ENCODE data around the gene AACS. TPM values are rescaled to one million over a fixed set of nuclear protein-coding genes. Genes with fewer than 3 reads are reported as not detected.

AACS gene
- total RNA-seq, 2 experiments from 2014 or later: 25.4 to 25.5 TPM

DNA sequence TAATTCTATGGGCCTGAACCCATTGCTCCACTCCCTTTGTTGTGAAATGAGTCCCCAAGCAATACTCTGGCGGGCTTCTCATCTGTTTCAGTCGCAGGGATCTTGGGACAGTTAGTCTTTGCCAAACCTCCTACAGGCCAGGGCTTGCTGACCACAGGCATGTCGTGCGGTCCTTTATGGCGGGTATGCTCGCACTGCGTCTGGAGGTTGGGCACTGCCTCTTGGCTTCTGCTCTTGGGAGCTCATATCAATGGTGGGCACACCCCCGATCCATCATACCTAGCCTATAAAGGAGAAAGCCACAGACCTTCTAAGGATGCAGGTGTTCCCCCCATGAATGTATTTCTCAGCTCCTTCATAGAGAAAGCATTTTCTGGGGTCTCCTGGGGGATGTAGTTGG is 99.3 kb downstream of the AACS start:
- DNase-seq (no peak), ATAC-seq (ENCODE audit: low read depth) (no peak)
- POLR2A ChIA-PET: no interaction called here
- H3K4me3 Mint-ChIP-seq: no peak overlapping the region
- no peak overlapping the region for H3K27ac Mint-ChIP-seq
- H3K9me3 Mint-ChIP-seq: no peaks in the 10 kb centered on the region
- no peaks in the 10 kb centered on the region for H3K4me1 Mint-ChIP-seq
- H3K27me3 Mint-ChIP-seq: peaks cover 3% of the 10 kb centered on the region
- H3K36me3 Mint-ChIP-seq: no peaks in the 10 kb centered on the region

DNA sequence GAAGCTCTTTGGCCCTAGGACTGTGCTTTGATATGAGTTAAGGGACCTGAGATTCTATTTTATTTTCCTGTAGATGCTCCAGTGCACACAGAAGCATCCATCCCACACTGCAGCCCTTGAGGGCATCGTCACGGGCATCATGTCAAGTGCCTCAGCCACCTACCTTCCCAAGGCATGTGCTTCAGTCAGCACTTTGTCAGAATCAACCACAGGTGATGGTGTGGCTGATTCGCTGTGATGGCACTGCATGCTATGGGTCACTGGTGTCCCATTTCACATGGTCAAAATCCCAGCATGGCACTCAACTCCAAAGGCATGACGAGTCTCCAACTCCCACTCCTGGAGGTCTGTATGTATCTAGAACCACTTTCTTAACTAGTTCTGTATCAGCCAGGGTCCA is 100.8 kb downstream of the AACS start:
- H3K9me3 Mint-ChIP-seq: no peaks in the 10 kb centered on the region
- H3K4me3 Mint-ChIP-seq: no peak overlapping the region
- H3K36me3 Mint-ChIP-seq: no peaks in the 10 kb centered on the region
- DNase-seq (no peak), ATAC-seq (ENCODE audit: low read depth) (no peak)
- POLR2A ChIA-PET: no interaction called here
- H3K27ac Mint-ChIP-seq: no peak overlapping the region
- H3K27me3 Mint-ChIP-seq: peaks cover 3% of the 10 kb centered on the region
- no peaks in the 10 kb centered on the region for H3K4me1 Mint-ChIP-seq

DNA sequence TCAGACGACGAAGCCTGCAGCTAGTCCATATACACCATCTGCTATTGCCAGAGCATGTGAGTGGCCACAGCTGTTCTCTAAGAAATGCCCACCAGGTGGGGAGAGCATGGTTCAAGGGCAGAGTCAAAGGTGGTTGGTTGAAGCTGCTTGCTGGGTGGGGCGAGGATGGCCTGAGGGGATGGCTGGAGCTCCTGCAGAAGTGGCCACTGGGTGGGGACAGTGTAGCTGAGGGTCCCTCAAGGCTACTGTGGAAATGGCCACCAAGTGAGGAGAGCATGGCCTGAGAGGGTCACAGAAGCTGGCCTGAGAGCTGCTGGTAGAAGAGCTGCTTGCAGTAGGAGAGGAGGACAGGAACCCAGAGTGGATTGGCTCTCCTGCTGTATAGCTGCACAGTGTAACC is 102.4 kb downstream of the AACS start:
- POLR2A ChIA-PET: no interaction called here
- no peak for DNase-seq
- no peak for ATAC-seq (ENCODE audit: low read depth)
- H3K27me3 Mint-ChIP-seq: no peaks in the 10 kb centered on the region
- H3K9me3 Mint-ChIP-seq: no peaks in the 10 kb centered on the region
- no peaks in the 10 kb centered on the region for H3K4me1 Mint-ChIP-seq
- H3K36me3 Mint-ChIP-seq: no peaks in the 10 kb centered on the region
- no peak overlapping the region for H3K4me3 Mint-ChIP-seq
- H3K27ac Mint-ChIP-seq: no peak overlapping the region

- H3K9me3 Mint-ChIP-seq: no peaks in the 10 kb centered on the region
- no peaks in the 10 kb centered on the region for H3K4me1 Mint-ChIP-seq
- no peaks in the 10 kb centered on the region for H3K36me3 Mint-ChIP-seq
- no peaks in the 10 kb centered on the region for H3K27me3 Mint-ChIP-seq
- DNase-seq: no peak
- H3K27ac Mint-ChIP-seq: no peak overlapping the region
- no peak for ATAC-seq (ENCODE audit: low read depth)
- H3K4me3 Mint-ChIP-seq: no peak overlapping the region
- POLR2A ChIA-PET: no interaction called here
Observed at GRCh38 chr12:125169451-125169850, 104.2 kb downstream of the AACS start.

- POLR2A ChIA-PET: no interaction called here
- DNase-seq (no peak), ATAC-seq (ENCODE audit: low read depth) (no peak)
- H3K36me3 Mint-ChIP-seq: no peaks in the 10 kb centered on the region
- no peak overlapping the region for H3K27ac Mint-ChIP-seq
- no peak overlapping the region for H3K4me3 Mint-ChIP-seq
- H3K27me3 Mint-ChIP-seq: no peaks in the 10 kb centered on the region
- no peaks in the 10 kb centered on the region for H3K4me1 Mint-ChIP-seq
- no peaks in the 10 kb centered on the region for H3K9me3 Mint-ChIP-seq
Observed at GRCh38 chr12:125169870-125170269, 104.6 kb downstream of the AACS start.

- H3K4me1 Mint-ChIP-seq: peaks cover 3% of the 10 kb centered on the region
Observed at GRCh38 chr12:125171267-125171666, 106.0 kb downstream of the AACS start.

GRCh38 chr12:125172231-125172850 is 107.1 kb downstream of the AACS start:
- Mint-ChIP-seq H3K36me3 (no peaks in the 10 kb centered on the region), H3K9me3 (no peaks in the 10 kb centered on the region), H3K4me1 (peaks cover 3% of the 10 kb centered on the region), H3K27ac (no peak overlapping the region), H3K27me3 (peaks cover 6% of the 10 kb centered on the region), H3K4me3 (no peak overlapping the region)
- ATAC-seq (ENCODE audit: low read depth) (no peak), DNase-seq (no peak)
- POLR2A ChIA-PET: no interaction called here

More at GRCh38 chr12:125171267-125171666, 106.0 kb downstream of the AACS start:
- Mint-ChIP-seq H3K4me3 (no peak overlapping the region), H3K36me3 (no peaks in the 10 kb centered on the region), H3K27me3 (peaks cover 3% of the 10 kb centered on the region), H3K9me3 (no peaks in the 10 kb centered on the region), H3K27ac (no peak overlapping the region)
- DNase-seq (no peak), ATAC-seq (ENCODE audit: low read depth) (no peak)
- POLR2A ChIA-PET: no interaction called here

- Mint-ChIP-seq H3K27me3 (peaks cover 10% of the 10 kb centered on the region), H3K4me3 (no peak overlapping the region), H3K4me1 (peaks cover 3% of the 10 kb centered on the region), H3K27ac (no peak overlapping the region), H3K9me3 (no peaks in the 10 kb centered on the region), H3K36me3 (no peaks in the 10 kb centered on the region)
- ATAC-seq (ENCODE audit: low read depth): no peak
- POLR2A ChIA-PET: no interaction called here
- no peak for DNase-seq
Observed at GRCh38 chr12:125175576-125175975, 110.3 kb downstream of the AACS start.

GRCh38 chr12:125178222-125178621 is 113.0 kb downstream of the AACS start:
- ATAC-seq (ENCODE audit: low read depth): no peak
- peaks cover 21% of the 10 kb centered on the region for H3K27me3 Mint-ChIP-seq

DNA sequence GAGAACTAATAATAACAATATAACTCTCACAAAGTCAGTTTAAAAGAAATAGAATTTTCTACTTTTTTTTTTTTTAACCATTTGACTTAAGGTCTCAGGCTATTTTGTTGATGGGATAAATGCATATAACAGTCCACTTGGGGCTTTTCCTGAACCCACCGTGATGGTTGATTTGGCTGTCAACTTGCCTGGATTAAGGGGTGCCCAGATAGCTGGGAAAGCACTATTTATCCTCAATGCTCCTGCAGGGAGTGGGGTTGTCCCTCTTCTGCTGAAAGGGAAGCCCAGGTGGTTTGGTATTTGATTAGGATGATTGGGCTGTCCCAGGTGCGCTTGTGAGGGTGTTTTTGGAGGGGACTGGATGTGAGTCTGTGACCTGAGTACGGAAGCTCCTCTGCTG is 114.9 kb downstream of the AACS start:
- Mint-ChIP-seq H3K27me3 (peaks cover 39% of the 10 kb centered on the region), H3K27ac (no peak overlapping the region), H3K36me3 (no peaks in the 10 kb centered on the region), H3K9me3 (no peaks in the 10 kb centered on the region), H3K4me1 (peaks cover 3% of the 10 kb centered on the region), H3K4me3 (no peak overlapping the region)
- ATAC-seq (ENCODE audit: low read depth): no peak
- no peak for DNase-seq
- POLR2A ChIA-PET: no interaction called here

More at GRCh38 chr12:125178222-125178621, 113.0 kb downstream of the AACS start:
- peaks cover 3% of the 10 kb centered on the region for H3K4me1 Mint-ChIP-seq
- no peak overlapping the region for H3K4me3 Mint-ChIP-seq
- POLR2A ChIA-PET: no interaction called here
- no peaks in the 10 kb centered on the region for H3K9me3 Mint-ChIP-seq
- no peaks in the 10 kb centered on the region for H3K36me3 Mint-ChIP-seq
- H3K27ac Mint-ChIP-seq: no peak overlapping the region
- no peak for DNase-seq

GRCh38 chr12:125181107-125181506 is 115.9 kb downstream of the AACS start:
- H3K27ac Mint-ChIP-seq: no peak overlapping the region
- ATAC-seq (ENCODE audit: low read depth) (no peak), DNase-seq (no peak)
- peaks cover 42% of the 10 kb centered on the region for H3K27me3 Mint-ChIP-seq
- POLR2A ChIA-PET: no interaction called here
- H3K9me3 Mint-ChIP-seq: no peaks in the 10 kb centered on the region
- H3K4me1 Mint-ChIP-seq: peaks cover under 1% of the 10 kb centered on the region
- no peak overlapping the region for H3K4me3 Mint-ChIP-seq
- H3K36me3 Mint-ChIP-seq: no peaks in the 10 kb centered on the region

- Mint-ChIP-seq H3K36me3 (no peaks in the 10 kb centered on the region), H3K27me3 (peaks cover 48% of the 10 kb centered on the region), H3K27ac (no peak overlapping the region), H3K9me3 (no peaks in the 10 kb centered on the region), H3K4me1 (peaks cover 2% of the 10 kb centered on the region), H3K4me3 (no peak overlapping the region)
- POLR2A ChIA-PET: no interaction called here
- DNase-seq: peak; percentile 86
- peak; percentile 71 for ATAC-seq (ENCODE audit: low read depth)
Observed at GRCh38 chr12:125183187-125184067, 118.2 kb downstream of the AACS start.

DNA sequence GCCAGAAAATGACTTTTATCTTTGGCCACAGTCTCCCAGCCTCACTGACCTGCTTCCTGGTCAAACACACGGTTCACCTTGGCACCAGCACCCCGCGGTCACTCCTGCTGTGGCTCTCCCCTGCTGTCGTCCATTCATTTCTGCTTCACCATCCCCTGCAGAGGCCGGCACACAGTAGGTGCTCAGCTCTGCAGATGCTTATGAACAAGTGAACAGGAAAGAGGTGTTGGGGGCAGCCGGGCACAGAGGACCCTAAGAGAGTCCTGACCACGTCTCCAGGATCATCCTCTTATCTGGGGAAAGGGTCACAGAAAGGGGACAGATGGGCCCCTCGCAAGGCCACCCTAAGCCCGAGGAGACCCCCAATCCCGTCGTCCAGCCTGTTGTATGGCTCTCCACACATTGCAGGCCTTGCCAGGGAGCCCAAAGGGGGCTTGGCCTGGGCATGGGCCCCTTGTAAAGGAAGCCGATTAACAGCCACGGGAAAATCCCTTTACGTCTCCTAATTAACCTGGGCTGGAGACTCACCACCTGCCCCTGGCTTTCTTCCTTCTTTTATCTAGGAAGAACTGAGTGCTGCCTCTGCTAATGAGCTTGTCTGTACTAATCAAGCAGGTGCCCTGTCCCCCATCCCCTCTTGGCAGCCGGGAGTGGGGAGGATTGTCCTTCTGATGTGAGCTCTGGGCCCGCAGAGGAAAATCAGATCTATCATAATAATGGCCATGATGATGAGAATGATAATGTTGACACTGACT is 119.2 kb downstream of the AACS start:
- no peak overlapping the region for H3K4me3 Mint-ChIP-seq
- no peaks in the 10 kb centered on the region for H3K9me3 Mint-ChIP-seq
- no peak overlapping the region for H3K27ac Mint-ChIP-seq
- peaks cover 57% of the 10 kb centered on the region for H3K27me3 Mint-ChIP-seq
- H3K4me1 Mint-ChIP-seq: peaks cover 2% of the 10 kb centered on the region
- DNase-seq (no peak), ATAC-seq (ENCODE audit: low read depth) (no peak)
- no peaks in the 10 kb centered on the region for H3K36me3 Mint-ChIP-seq
- POLR2A ChIA-PET: no interaction called here
